OCI-LY7 (cell line): Measurements from ENCODE around the gene GK.

Experiments used
- CTCF ChIP-seq: fragments of 200-600 bp; sonication (generic); conservative IDR thresholded peaks from 2 replicates; pipeline ENCODE4 v1.5.1; 2014; ENCODE audit warnings: mild to moderate bottlenecking, antibody characterized with exemption, low read length, moderate library complexity, mixed read lengths
- EZH2phosphoT487 ChIP-seq: fragments of 200-600 bp; sonication (generic); IDR thresholded peaks from 2 replicates; pipeline ENCODE4 v1.6.1; 2018; ENCODE audit warnings: low read depth, borderline replicate concordance, mild to moderate bottlenecking, mixed run types, antibody characterized with exemption, low read length, moderate library complexity, mixed read lengths

- TF ChIP-seq EZH2phosphoT487, result no peak
- no peak for TF ChIP-seq CTCF
Measured at GRCh38 chrX:30661228-30661627, 8.0 kb downstream of the GK start.
